HEK293 (cell line): ENCODE results near the gene MCM7.

ENCODE experiments used
- KLF9 ChIP-seq: fragments of 450-650 bp; formaldehyde crosslinking; IDR thresholded peaks from 2 replicates; pipeline ENCODE4 v1.5.1; 2016; ENCODE audit warnings: missing biosample characterization, missing genetic modification characterization, low read depth
- MZF1 ChIP-seq: fragments of 450-650 bp; formaldehyde crosslinking; IDR thresholded peaks from 2 replicates; pipeline ENCODE4 v1.5.1; 2017; ENCODE audit warnings: missing biosample characterization, missing genetic modification characterization, borderline replicate concordance
- RBAK ChIP-seq: fragments of 450-650 bp; formaldehyde crosslinking; IDR thresholded peaks from 2 replicates; pipeline ENCODE4 v1.5.1; 2016; ENCODE audit warnings: missing biosample characterization, missing genetic modification characterization
- ZBTB1 ChIP-seq: fragments of 450-650 bp; formaldehyde crosslinking; IDR thresholded peaks from 2 replicates; pipeline ENCODE4 v1.5.1; 2016; ENCODE audit warnings: missing biosample characterization, missing genetic modification characterization
- ZBTB21 ChIP-seq: fragments of 450-650 bp; formaldehyde crosslinking; IDR thresholded peaks from 2 replicates; pipeline ENCODE4 v1.5.1; 2017; ENCODE audit warnings: missing biosample characterization, missing genetic modification characterization
- ZEB2 ChIP-seq: fragments of 450-650 bp; formaldehyde crosslinking; IDR thresholded peaks from 2 replicates; pipeline ENCODE4 v1.5.1; 2016; ENCODE audit warnings: missing biosample characterization, missing genetic modification characterization
- ZFHX2 ChIP-seq: fragments of 450-650 bp; formaldehyde crosslinking; conservative IDR thresholded peaks from 2 replicates; pipeline ENCODE4 v1.5.1; 2016; ENCODE audit warnings: missing biosample characterization, missing genetic modification characterization
- ZNF132 ChIP-seq: fragments of 450-650 bp; formaldehyde crosslinking; IDR thresholded peaks from 2 replicates; pipeline ENCODE4 v1.5.1; 2017; ENCODE audit warnings: missing biosample characterization, missing genetic modification characterization, borderline replicate concordance
- ZNF19 ChIP-seq: fragments of 450-650 bp; formaldehyde crosslinking; IDR thresholded peaks from 2 replicates; pipeline ENCODE4; 2016; ENCODE audit warnings: missing biosample characterization, missing genetic modification characterization, low read depth
- ZNF223 ChIP-seq: fragments of 450-650 bp; formaldehyde crosslinking; IDR thresholded peaks from 2 replicates; pipeline ENCODE4 v1.5.1; 2016; ENCODE audit warnings: missing biosample characterization, missing genetic modification characterization
- ZNF274 ChIP-seq, 2 experiments: fragments of 200-500 bp in 1 of 2; fragments of 450-650 bp in 1 of 2; sonication (Bioruptor generic) in 1 of 2; formaldehyde crosslinking in 1 of 2; IDR thresholded peaks; 2 replicates each; pipeline versions ENCODE4 v1.5.1 to v1.6.1; 2014 to 2016; ENCODE audit warnings: borderline replicate concordance in 1 of 2, inconsistent platforms in 1 of 2, low read length in 1 of 2, missing biosample characterization in 1 of 2, missing genetic modification characterization in 1 of 2
- ZNF302 ChIP-seq: fragments of 450-650 bp; formaldehyde crosslinking; IDR thresholded peaks from 2 replicates; pipeline ENCODE4 v1.5.1; 2016; ENCODE audit warnings: missing biosample characterization, missing genetic modification characterization, low read depth
- ZNF366 ChIP-seq: fragments of 450-650 bp; formaldehyde crosslinking; conservative IDR thresholded peaks from 2 replicates; pipeline ENCODE4 v1.5.1; 2016; ENCODE audit warnings: missing biosample characterization, missing genetic modification characterization
- ZNF433 ChIP-seq: fragments of 450-650 bp; formaldehyde crosslinking; IDR thresholded peaks from 2 replicates; pipeline ENCODE4 v1.5.1; 2016; ENCODE audit warnings: missing biosample characterization, missing genetic modification characterization, low read depth
- ZNF544 ChIP-seq: fragments of 450-650 bp; formaldehyde crosslinking; IDR thresholded peaks from 2 replicates; pipeline ENCODE4 v1.5.0; 2017; ENCODE audit warnings: missing biosample characterization, missing genetic modification characterization
- ZNF548 ChIP-seq: fragments of 450-650 bp; formaldehyde crosslinking; IDR thresholded peaks from 2 replicates; pipeline ENCODE4 v1.5.1; 2016; ENCODE audit warnings: missing biosample characterization, missing genetic modification characterization
- ZNF560 ChIP-seq: fragments of 450-650 bp; formaldehyde crosslinking; IDR thresholded peaks from 2 replicates; pipeline ENCODE4 v1.5.1; 2017; ENCODE audit warnings: missing biosample characterization, missing genetic modification characterization, borderline replicate concordance
- ZNF580 ChIP-seq: fragments of 450-650 bp; formaldehyde crosslinking; IDR thresholded peaks from 2 replicates; pipeline ENCODE4 v1.5.1; 2016; ENCODE audit warnings: missing biosample characterization, missing genetic modification characterization
- ZNF621 ChIP-seq: fragments of 450-650 bp; formaldehyde crosslinking; IDR thresholded peaks from 2 replicates; pipeline ENCODE4 v1.5.1; 2017; ENCODE audit warnings: missing biosample characterization, missing genetic modification characterization
- ZNF626 ChIP-seq: fragments of 450-650 bp; sonication (Bioruptor Pico); formaldehyde crosslinking; IDR thresholded peaks from 2 replicates; pipeline ENCODE4 v1.5.1; 2018; ENCODE audit warnings: missing biosample characterization, missing genetic modification characterization, inconsistent platforms
- ZNF664 ChIP-seq: fragments of 450-650 bp; formaldehyde crosslinking; IDR thresholded peaks from 2 replicates; pipeline ENCODE4 v1.5.1; 2016; ENCODE audit warnings: missing biosample characterization, missing genetic modification characterization
- ZNF704 ChIP-seq: fragments of 450-650 bp; formaldehyde crosslinking; IDR thresholded peaks from 2 replicates; pipeline ENCODE4 v1.5.1; 2016; ENCODE audit warnings: missing biosample characterization, missing genetic modification characterization
- ZNF776 ChIP-seq: fragments of 450-650 bp; formaldehyde crosslinking; IDR thresholded peaks from 2 replicates; pipeline ENCODE4 v1.5.0; 2017; ENCODE audit warnings: missing biosample characterization, missing genetic modification characterization, borderline replicate concordance
- ZSCAN23 ChIP-seq: fragments of 450-650 bp; formaldehyde crosslinking; IDR thresholded peaks from 2 replicates; pipeline ENCODE4 v1.5.1; 2016; ENCODE audit warnings: missing biosample characterization, missing genetic modification characterization
- TF ChIP-seq, protein P1 (sequence below): fragments of 450-650 bp; formaldehyde crosslinking; IDR thresholded peaks from 2 replicates; pipeline ENCODE4 v1.5.1; 2016; ENCODE audit warnings: missing biosample characterization, missing genetic modification characterization, borderline replicate concordance
- TF ChIP-seq, protein P2 (sequence below): fragments of 450-650 bp; formaldehyde crosslinking; IDR thresholded peaks from 2 replicates; pipeline ENCODE4 v1.5.1; 2016; ENCODE audit warnings: missing biosample characterization, missing genetic modification characterization
- TF ChIP-seq, protein P3 (sequence below): fragments of 450-650 bp; formaldehyde crosslinking; IDR thresholded peaks from 2 replicates; pipeline ENCODE4 v1.5.1; 2016; ENCODE audit warnings: missing biosample characterization, missing genetic modification characterization
- TF ChIP-seq, protein P4 (sequence below): fragments of 450-650 bp; formaldehyde crosslinking; optimal IDR thresholded peaks from 2 replicates; pipeline ENCODE3; 2016; ENCODE audit warnings: missing biosample characterization, mild to moderate bottlenecking, missing genetic modification characterization

MCM7 gene

DNA sequence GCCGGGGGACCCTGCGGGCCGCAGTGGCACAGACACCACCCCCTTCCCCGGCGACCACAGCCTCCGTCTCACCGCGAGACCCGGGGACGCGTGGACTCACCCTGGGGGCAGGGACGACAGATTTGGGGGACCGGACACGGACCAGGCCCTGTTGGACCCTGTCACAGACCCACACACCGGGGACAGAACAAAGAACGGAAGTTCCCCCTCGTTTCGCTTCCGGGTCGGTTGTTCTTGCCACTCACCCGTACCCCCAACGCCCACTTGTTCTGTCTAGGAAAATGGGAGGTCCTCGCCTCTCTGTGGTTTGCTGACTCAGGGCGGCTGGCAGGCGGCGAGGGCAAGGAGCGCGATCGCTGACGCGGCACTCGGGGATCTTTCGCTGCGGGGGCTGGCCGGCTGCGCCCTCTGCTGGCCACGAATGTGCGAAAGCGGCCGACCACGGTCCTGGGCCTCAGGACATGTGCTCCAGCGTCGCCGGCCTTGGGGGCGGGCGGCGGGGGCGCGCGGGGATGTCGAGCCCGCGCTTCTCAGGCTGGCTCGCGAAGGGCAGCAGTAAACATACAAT is 19.6 kb downstream of the MCM7 start, which contains the start of gene ZNF3 (continued):
- TF ChIP-seq, protein P1, sequence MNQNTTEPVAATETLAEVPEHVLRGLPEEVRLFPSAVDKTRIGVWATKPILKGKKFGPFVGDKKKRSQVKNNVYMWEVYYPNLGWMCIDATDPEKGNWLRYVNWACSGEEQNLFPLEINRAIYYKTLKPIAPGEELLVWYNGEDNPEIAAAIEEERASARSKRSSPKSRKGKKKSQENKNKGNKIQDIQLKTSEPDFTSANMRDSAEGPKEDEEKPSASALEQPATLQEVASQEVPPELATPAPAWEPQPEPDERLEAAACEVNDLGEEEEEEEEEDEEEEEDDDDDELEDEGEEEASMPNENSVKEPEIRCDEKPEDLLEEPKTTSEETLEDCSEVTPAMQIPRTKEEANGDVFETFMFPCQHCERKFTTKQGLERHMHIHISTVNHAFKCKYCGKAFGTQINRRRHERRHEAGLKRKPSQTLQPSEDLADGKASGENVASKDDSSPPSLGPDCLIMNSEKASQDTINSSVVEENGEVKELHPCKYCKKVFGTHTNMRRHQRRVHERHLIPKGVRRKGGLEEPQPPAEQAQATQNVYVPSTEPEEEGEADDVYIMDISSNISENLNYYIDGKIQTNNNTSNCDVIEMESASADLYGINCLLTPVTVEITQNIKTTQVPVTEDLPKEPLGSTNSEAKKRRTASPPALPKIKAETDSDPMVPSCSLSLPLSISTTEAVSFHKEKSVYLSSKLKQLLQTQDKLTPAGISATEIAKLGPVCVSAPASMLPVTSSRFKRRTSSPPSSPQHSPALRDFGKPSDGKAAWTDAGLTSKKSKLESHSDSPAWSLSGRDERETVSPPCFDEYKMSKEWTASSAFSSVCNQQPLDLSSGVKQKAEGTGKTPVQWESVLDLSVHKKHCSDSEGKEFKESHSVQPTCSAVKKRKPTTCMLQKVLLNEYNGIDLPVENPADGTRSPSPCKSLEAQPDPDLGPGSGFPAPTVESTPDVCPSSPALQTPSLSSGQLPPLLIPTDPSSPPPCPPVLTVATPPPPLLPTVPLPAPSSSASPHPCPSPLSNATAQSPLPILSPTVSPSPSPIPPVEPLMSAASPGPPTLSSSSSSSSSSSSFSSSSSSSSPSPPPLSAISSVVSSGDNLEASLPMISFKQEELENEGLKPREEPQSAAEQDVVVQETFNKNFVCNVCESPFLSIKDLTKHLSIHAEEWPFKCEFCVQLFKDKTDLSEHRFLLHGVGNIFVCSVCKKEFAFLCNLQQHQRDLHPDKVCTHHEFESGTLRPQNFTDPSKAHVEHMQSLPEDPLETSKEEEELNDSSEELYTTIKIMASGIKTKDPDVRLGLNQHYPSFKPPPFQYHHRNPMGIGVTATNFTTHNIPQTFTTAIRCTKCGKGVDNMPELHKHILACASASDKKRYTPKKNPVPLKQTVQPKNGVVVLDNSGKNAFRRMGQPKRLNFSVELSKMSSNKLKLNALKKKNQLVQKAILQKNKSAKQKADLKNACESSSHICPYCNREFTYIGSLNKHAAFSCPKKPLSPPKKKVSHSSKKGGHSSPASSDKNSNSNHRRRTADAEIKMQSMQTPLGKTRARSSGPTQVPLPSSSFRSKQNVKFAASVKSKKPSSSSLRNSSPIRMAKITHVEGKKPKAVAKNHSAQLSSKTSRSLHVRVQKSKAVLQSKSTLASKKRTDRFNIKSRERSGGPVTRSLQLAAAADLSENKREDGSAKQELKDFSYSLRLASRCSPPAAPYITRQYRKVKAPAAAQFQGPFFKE (tag by site-specific recombination), result no peak
- TF ChIP-seq ZNF366 (no peak), ZBTB1 (tag by site-specific recombination) (no peak), ZNF580 (tag by site-specific recombination) (peak; percentile 65; the same call in 1 of the 2 replicates), ZNF132 (tag by site-specific recombination) (no peak), ZNF664 (tag by site-specific recombination) (no peak), ZNF223 (tag by site-specific recombination) (no peak), ZNF704 (tag by site-specific recombination) (no peak), ZNF776 (tag by site-specific recombination) (no peak), ZNF274 (IDR thresholded peaks at IDR 0.05; ENCODE audit: low read length) (no peak), ZNF274 (tag by site-specific recombination; IDR thresholded peaks at IDR 0.05; ENCODE audit: borderline replicate concordance) (no peak), RBAK (tag by site-specific recombination) (no peak), MZF1 (tag by site-specific recombination) (peak; percentile 64; the same call in 1 of the 2 replicates), ZNF621 (tag by site-specific recombination) (no peak), ZNF433 (tag by site-specific recombination) (no peak), ZNF19 (tag by site-specific recombination) (no peak), ZNF548 (tag by site-specific recombination) (no peak), ZNF544 (no peak), KLF9 (tag by site-specific recombination) (peak; percentile 83), ZNF626 (tag by site-specific recombination) (no peak), ZFHX2 (tag by site-specific recombination) (peak; percentile 95), ZEB2 (peak; percentile 100), ZSCAN23 (0 out of 2 replicates have a peak, but pooled peaks have one; percentile 17), ZNF302 (tag by site-specific recombination) (no peak), ZBTB21 (peak; percentile 72), ZNF560 (tag by site-specific recombination) (no peak)
- TF ChIP-seq, protein P2, sequence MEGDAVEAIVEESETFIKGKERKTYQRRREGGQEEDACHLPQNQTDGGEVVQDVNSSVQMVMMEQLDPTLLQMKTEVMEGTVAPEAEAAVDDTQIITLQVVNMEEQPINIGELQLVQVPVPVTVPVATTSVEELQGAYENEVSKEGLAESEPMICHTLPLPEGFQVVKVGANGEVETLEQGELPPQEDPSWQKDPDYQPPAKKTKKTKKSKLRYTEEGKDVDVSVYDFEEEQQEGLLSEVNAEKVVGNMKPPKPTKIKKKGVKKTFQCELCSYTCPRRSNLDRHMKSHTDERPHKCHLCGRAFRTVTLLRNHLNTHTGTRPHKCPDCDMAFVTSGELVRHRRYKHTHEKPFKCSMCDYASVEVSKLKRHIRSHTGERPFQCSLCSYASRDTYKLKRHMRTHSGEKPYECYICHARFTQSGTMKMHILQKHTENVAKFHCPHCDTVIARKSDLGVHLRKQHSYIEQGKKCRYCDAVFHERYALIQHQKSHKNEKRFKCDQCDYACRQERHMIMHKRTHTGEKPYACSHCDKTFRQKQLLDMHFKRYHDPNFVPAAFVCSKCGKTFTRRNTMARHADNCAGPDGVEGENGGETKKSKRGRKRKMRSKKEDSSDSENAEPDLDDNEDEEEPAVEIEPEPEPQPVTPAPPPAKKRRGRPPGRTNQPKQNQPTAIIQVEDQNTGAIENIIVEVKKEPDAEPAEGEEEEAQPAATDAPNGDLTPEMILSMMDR (tag by site-specific recombination), result peak; percentile 98
- TF ChIP-seq, protein P3, sequence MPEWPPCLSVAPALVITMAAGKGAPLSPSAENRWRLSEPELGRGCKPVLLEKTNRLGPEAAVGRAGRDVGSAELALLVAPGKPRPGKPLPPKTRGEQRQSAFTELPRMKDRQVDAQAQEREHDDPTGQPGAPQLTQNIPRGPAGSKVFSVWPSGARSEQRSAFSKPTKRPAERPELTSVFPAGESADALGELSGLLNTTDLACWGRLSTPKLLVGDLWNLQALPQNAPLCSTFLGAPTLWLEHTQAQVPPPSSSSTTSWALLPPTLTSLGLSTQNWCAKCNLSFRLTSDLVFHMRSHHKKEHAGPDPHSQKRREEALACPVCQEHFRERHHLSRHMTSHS (tag by site-specific recombination), result no peak
- TF ChIP-seq, protein P4, sequence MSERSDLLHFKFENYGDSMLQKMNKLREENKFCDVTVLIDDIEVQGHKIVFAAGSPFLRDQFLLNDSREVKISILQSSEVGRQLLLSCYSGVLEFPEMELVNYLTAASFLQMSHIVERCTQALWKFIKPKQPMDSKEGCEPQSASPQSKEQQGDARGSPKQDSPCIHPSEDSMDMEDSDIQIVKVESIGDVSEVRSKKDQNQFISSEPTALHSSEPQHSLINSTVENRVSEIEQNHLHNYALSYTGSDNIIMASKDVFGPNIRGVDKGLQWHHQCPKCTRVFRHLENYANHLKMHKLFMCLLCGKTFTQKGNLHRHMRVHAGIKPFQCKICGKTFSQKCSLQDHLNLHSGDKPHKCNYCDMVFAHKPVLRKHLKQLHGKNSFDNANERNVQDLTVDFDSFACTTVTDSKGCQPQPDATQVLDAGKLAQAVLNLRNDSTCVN (tag by site-specific recombination), result peak; percentile 97
